Right lobe of liver (tissue), 4 donors: ENCODE data around the gene SCN5A.

Experiments used
- POLR2A ChIP-seq: fragments of 450-650 bp; IDR thresholded peaks from one replicate; pipeline ENCODE4 v1.6.1; 2017; ENCODE audit warnings: antibody characterized with exemption, mild to moderate bottlenecking
- TF ChIP-seq, protein P1 (sequence below), 4 donors: fragments of 200-600 bp in 3 of 4; fragments of 450-650 bp in 1 of 4; IDR thresholded peaks; one replicate each; pipeline versions ENCODE4 v1.5.1 to v1.8.0; 2016 to 2022; ENCODE audit warnings: antibody characterized with exemption in 4 of 4, mild to moderate bottlenecking in 2 of 4
- donor health status: DM: no; HTN: no; CAD: no.
- donor health status: DM: no; HTN: no; CAD: no.
- donor health status: DM: no; HTN: yes; CAD: no.

DNA sequence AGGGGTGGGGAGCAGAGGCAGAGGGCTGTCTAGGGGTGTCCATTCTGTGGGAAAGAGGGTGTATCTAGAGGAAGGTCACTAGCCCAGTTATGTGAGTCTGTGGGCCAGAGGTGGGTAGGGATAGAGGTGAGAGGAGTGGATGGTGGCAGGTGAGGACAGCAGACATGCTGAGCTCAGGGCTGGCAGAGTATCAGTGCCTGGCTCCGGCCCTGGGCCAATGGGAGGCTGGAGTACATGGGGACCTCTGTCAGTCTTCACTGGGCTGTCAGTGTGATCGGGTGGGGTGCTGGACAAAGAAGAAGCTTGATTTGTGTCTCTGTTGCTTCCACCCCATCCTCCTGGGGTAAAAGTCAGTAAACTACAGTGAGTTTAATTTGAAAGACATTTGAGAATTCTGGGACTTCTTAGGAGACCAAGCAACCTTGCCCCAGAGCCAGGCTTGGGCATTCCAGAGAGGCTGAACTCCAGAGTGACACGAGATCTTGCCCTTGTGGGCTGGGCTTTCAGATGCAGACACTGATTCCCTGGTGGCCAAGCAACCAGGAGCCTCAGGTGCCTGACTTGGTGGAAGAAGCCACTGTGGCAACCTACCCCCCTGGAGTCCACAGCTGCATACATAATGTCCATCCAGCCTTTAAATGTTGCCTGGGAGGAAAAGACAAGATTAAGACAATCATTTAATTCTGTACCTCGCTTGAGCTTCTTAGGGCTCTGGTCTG, 92.7 kb downstream of the SCN5A start:
- TF ChIP-seq, protein P1, sequence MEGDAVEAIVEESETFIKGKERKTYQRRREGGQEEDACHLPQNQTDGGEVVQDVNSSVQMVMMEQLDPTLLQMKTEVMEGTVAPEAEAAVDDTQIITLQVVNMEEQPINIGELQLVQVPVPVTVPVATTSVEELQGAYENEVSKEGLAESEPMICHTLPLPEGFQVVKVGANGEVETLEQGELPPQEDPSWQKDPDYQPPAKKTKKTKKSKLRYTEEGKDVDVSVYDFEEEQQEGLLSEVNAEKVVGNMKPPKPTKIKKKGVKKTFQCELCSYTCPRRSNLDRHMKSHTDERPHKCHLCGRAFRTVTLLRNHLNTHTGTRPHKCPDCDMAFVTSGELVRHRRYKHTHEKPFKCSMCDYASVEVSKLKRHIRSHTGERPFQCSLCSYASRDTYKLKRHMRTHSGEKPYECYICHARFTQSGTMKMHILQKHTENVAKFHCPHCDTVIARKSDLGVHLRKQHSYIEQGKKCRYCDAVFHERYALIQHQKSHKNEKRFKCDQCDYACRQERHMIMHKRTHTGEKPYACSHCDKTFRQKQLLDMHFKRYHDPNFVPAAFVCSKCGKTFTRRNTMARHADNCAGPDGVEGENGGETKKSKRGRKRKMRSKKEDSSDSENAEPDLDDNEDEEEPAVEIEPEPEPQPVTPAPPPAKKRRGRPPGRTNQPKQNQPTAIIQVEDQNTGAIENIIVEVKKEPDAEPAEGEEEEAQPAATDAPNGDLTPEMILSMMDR (IDR thresholded peaks at IDR 0.05), result no peak
- TF ChIP-seq POLR2A, result no peak
